Cardiac muscle cell (in vitro differentiated cells and primary cell): ENCODE results near the gene PARVA. TPM values are rescaled to one million over a fixed set of nuclear protein-coding genes. Genes with fewer than 3 reads are reported as not detected.

Source experiments
- DNase-seq, 2 donors: peaks; one replicate each; pipeline versions ENCODE4 v3.0.0 to v3.0.0-alpha.2; 2010 to 2017; ENCODE audit warnings: low read depth in 1 of 2, low spot score in 1 of 2
- H3K27ac ChIP-seq: fragments of 200-600 bp; sonication (generic); 2 replicates; pipeline ENCODE4 v1.5.1; 2016
- H3K27me3 ChIP-seq: fragments of 200-600 bp; sonication (generic); 2 replicates; pipeline ENCODE4 v1.6.0; 2016; ENCODE audit warnings: control low read depth
- H3K36me3 ChIP-seq: fragments of 200-600 bp; sonication (generic); 2 replicates; pipeline ENCODE4 v1.5.1; 2016; ENCODE audit warnings: control low read depth
- H3K4me1 ChIP-seq: fragments of 200-600 bp; sonication (generic); 2 replicates; pipeline ENCODE4 v1.8.1; 2017; ENCODE audit warnings: low read depth, mild to moderate bottlenecking, mixed run types
- H3K4me3 ChIP-seq: fragments of 200-600 bp; sonication (generic); 2 replicates; pipeline ENCODE4 v1.5.1; 2016; ENCODE audit warnings: mild to moderate bottlenecking
- H3K9me3 ChIP-seq: fragments of 200-600 bp; sonication (generic); 2 replicates; pipeline ENCODE4 v1.5.1; 2017; ENCODE audit warnings: low read depth, mild to moderate bottlenecking, control low read depth
- polyA plus RNA-seq: library from polyadenylated mRNA; unstranded; fragments of >200 nt; fragmentation: Nextera tagmentation; extraction: Ambion mirVana; gene quantifications from 2 replicates; pipeline ENCODE4 v1.2.1, GENCODE V29; 2016
- total RNA-seq: library from RNA; depleted of rRNA; stranded (reverse); fragments of >200 nt; gene quantifications from 2 replicates; pipeline ENCODE4 v1.2.3, GENCODE V29; 2016
- TF ChIP-seq, protein P1 (sequence below): IDR thresholded peaks from 2 replicates; pipeline ENCODE4 v1.5.1; 2012; ENCODE audit warnings: low read depth, mild to moderate bottlenecking, low read length

Gene PARVA
- total and polyA plus RNA-seq, 2 experiments from 2014 or later, result 13.0 to 24.2 TPM

DNA sequence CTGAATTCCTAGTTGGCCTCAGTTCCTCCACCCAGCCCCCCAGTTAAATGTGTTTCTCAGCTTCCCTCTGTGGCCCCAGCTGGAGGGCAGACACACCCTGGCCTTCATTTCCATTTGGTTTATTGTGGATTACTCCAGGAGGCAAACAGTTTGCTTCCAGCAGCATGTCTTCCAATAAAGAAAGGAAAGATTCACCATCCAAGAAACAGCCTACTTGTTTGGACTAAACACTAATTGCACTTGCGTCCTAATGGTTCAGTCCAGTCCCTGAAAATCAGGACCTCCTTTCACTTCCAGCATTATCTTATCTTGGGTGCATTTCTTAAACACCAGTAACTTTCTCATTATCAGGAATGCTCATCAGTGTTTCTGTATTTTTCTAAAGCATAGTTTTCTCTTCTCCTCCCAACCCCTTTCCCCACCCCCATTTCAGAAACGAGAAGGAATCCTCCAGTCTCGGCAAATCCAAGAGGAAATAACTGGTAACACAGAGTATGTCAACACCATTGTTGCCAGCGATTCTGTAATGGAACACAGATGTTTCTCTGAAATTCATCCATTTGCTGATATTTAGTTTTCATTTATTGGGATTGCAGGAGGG lies 130.9 kb downstream of the PARVA start:
- Histone ChIP-seq H3K27ac (no peak overlapping the region), H3K4me3 (no peak overlapping the region), H3K36me3 (no peaks in the 10 kb centered on the region), H3K27me3 (no peaks in the 10 kb centered on the region), H3K4me1 (no peaks in the 10 kb centered on the region), H3K9me3 (no peaks in the 10 kb centered on the region)
- DNase-seq, result peak in 1 of 2 donors; percentile 90
- TF ChIP-seq, protein P1, sequence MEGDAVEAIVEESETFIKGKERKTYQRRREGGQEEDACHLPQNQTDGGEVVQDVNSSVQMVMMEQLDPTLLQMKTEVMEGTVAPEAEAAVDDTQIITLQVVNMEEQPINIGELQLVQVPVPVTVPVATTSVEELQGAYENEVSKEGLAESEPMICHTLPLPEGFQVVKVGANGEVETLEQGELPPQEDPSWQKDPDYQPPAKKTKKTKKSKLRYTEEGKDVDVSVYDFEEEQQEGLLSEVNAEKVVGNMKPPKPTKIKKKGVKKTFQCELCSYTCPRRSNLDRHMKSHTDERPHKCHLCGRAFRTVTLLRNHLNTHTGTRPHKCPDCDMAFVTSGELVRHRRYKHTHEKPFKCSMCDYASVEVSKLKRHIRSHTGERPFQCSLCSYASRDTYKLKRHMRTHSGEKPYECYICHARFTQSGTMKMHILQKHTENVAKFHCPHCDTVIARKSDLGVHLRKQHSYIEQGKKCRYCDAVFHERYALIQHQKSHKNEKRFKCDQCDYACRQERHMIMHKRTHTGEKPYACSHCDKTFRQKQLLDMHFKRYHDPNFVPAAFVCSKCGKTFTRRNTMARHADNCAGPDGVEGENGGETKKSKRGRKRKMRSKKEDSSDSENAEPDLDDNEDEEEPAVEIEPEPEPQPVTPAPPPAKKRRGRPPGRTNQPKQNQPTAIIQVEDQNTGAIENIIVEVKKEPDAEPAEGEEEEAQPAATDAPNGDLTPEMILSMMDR, result no peak

DNA sequence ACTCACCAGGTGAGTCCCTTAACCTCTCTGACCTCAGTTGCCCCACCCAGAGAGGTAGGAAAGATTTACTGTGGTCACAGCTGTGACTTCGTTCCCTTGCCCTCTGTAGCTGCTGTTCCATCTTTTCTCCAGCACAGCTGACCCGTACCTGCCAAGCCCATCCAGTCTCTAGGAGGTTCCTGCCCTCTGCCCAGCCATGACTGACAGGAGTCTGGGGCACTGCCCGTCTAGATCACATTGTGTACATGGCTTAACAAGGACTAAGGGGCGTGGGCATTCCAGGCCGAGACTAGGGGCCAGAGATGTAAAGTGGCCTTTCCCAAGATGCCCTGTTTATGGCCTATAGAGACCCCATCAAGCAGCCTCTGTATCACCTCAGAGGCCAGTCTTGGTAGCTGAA lies 132.0 kb downstream of the PARVA start:
- no peaks in the 10 kb centered on the region for H3K4me1 ChIP-seq
- no peak for DNase-seq
- no peaks in the 10 kb centered on the region for H3K27me3 ChIP-seq
- H3K36me3 ChIP-seq, result no peaks in the 10 kb centered on the region
- no peak overlapping the region for H3K4me3 ChIP-seq
- TF ChIP-seq, protein P1, result no peak
- no peaks in the 10 kb centered on the region for H3K9me3 ChIP-seq
- no peak overlapping the region for H3K27ac ChIP-seq

DNA sequence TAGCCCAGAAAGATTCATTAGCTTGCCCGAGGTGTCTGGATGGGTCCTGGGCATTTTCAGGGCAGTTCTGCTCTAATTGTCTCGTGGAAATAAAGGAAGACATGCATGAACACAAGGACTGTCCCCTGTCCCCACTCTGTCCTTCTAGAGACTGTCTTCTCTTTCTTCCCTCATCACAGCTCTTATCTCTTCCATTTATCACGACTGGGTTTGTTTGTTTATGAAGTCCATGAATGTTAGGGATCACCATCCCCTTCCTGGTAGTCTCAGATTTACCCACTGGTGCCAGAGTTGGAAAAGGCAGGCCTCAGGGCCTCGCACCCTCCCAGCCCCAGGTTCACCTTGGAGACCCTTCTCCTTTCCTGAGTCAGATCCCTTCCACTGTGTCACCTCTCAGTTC lies 134.8 kb downstream of the PARVA start:
- TF ChIP-seq, protein P1, result no peak
- no peaks in the 10 kb centered on the region for H3K4me1 ChIP-seq
- no peaks in the 10 kb centered on the region for H3K9me3 ChIP-seq
- no peak overlapping the region for H3K4me3 ChIP-seq
- H3K27ac ChIP-seq, result no peak overlapping the region
- DNase-seq, result no peak
- no peaks in the 10 kb centered on the region for H3K27me3 ChIP-seq
- no peaks in the 10 kb centered on the region for H3K36me3 ChIP-seq

DNA sequence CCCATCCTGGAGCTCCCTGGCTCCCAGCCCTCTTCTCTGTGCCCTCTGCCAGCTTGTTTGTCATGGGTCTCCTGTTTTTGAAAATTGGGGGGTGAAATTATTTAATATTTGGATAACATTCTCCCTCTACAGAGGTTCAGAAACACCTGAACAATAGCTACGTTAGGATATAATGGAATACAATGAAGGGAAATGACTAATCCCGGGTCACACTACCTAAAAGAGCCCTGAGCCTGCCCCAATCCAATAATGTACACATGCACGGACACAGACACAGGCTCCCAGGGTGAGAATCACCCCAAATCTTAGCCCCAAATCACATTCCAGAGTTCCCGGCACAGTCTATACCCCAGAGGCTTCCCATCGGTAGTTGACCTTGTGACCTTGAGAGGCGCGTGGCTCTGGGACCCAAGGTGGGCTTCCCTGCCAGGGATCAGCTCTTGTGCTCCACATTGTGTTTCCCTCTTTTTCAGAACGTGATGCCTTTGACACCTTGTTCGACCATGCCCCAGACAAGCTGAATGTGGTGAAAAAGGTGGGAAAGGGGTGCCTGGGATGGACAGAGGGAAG lies 135.5 kb downstream of the PARVA start:
- no peaks in the 10 kb centered on the region for H3K9me3 ChIP-seq
- H3K36me3 ChIP-seq, result no peaks in the 10 kb centered on the region
- no peaks in the 10 kb centered on the region for H3K27me3 ChIP-seq
- no peaks in the 10 kb centered on the region for H3K4me1 ChIP-seq
- TF ChIP-seq, protein P1, result no peak
- no peak overlapping the region for H3K4me3 ChIP-seq
- no peak for DNase-seq
- no peak overlapping the region for H3K27ac ChIP-seq

DNA sequence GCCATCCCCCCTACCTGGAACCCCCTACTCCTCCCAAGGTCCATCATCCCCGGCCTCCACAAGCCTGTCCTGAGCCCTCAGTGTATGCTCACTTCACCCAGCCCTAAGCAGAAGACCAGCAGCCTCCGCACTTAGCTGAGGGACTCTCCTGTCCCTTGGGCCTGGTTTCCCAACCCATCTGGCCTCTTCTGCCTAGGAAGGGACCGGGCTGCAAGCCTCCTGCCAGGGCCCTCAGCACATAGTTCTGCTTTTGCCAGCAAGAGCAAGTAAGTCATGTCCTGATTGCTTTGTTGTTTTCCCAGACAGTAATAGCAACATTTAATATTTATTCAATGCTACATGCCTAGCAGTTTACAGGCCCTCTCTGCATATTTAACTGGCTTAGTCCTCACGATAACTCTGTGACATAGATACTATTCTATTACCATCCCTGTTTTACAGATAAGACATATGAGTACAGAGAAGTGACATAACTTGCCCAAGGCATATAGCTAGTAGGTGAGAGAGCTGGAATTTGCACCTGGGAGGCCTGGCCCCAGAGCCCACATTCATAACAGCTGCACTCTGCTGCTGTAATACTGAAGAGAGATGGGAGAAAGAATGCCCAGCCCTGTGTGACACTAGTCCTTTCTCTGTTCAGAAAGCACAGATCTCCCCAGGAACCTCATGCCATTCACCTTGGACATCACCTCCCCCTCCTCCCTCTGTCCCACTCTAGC lies 139.2 kb downstream of the PARVA start:
- no peaks in the 10 kb centered on the region for H3K27me3 ChIP-seq

More for the DNA sequence above, 139.2 kb downstream of the PARVA start:
- Histone ChIP-seq H3K36me3 (no peaks in the 10 kb centered on the region), H3K9me3 (no peaks in the 10 kb centered on the region), H3K27ac (no peak overlapping the region), H3K4me1 (no peaks in the 10 kb centered on the region), H3K4me3 (no peak overlapping the region)
- TF ChIP-seq, protein P1, result no peak
- no peak for DNase-seq
